ENCODE results near the gene FOXP1. TPM values are rescaled to one million over a fixed set of nuclear protein-coding genes. Genes with fewer than 3 reads are reported as not detected.
A peak's percentile ranks its signal among the peaks of the same experiment; 100 is the strongest.

The FOXP1 gene
- total and polyA plus RNA-seq, 8 donors = 95.1 to 143 (median 123) TPM

GRCh38 chr3:71290301-71290700 is 293.2 kb downstream of the FOXP1 start:
- H3K36me3 ChIP-seq = no peaks in the 10 kb centered on the region
- intact Hi-C loops (cut with DNase I) = no loop called here
- no peak for DNase-seq
- H3K4me3 ChIP-seq = no peak overlapping the region
- no peaks in the 10 kb centered on the region for H3K9me3 ChIP-seq
- TF ChIP-seq CTCF (IDR thresholded peaks at IDR 0.05) = no peak
- H3K27me3 ChIP-seq = no peaks in the 10 kb centered on the region
- no peaks in the 10 kb centered on the region for H3K4me1 ChIP-seq
- no peak overlapping the region for H3K27ac ChIP-seq
- no peak for ATAC-seq

DNA sequence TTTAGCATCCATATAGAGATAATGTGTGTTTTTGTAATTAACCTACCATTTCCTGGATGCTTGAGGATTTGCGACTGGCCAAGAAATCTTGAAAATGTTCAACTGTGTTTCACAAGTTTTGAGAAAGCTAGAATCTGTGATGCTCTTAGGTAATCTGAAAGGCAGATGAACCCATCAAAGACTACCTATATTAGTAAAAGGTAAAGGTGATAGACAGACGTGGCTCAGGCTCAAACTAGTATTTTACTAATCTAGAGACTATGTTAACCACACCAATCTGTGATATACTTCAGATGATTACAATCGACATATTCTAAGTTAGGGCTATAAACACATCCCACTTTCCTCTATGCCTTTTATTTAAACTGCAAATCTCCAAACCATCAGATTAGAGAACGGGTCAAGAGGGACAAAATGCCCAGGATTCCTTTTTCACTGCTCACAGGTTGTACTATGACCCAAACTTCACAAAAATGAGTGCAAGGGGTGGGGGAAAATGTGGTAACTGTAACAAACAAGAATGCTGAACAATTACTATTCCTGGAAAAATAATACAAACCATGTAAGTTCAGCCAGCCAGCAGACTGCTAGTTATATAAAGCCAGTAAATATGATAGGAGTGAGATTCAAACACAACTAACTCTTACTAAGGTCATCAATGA is 295.1 kb downstream of the FOXP1 start:
- H3K27me3 ChIP-seq = no peaks in the 10 kb centered on the region
- DNase-seq (no peak), ATAC-seq (no peak)
- H3K27ac ChIP-seq = no peak overlapping the region
- no peaks in the 10 kb centered on the region for H3K4me1 ChIP-seq
- TF ChIP-seq CTCF (IDR thresholded peaks at IDR 0.05) = no peak
- no peaks in the 10 kb centered on the region for H3K36me3 ChIP-seq
- H3K9me3 ChIP-seq = no peaks in the 10 kb centered on the region
- H3K4me3 ChIP-seq = no peak overlapping the region
- intact Hi-C loops (cut with DNase I) = no loop called here

DNA sequence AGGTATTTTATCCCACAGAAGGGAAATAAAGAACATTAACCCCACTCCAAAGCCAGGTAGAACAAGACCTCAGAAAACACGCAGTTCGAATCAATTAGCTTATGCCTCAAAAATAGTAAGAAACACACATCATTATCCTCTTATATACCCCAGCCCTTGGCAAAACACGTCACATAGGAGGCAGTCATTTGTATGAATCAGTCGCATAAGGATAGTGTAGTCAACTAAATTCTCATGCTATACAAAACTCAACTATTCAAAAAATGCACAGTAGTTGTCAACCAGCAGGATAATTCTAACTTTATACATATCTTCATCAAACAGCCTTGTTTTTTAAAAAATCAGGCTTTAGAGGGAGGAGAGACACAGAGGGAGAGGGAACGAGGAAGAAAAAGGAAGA is 298.4 kb downstream of the FOXP1 start:
- Histone ChIP-seq H3K4me3 (no peak overlapping the region), H3K4me1 (no peaks in the 10 kb centered on the region), H3K27ac (no peak overlapping the region), H3K9me3 (no peaks in the 10 kb centered on the region), H3K36me3 (no peaks in the 10 kb centered on the region), H3K27me3 (no peaks in the 10 kb centered on the region)
- intact Hi-C loops (cut with DNase I) = no loop called here
- no peak for TF ChIP-seq CTCF (IDR thresholded peaks at IDR 0.05)
- ATAC-seq = no peak
- no peak for DNase-seq

DNA sequence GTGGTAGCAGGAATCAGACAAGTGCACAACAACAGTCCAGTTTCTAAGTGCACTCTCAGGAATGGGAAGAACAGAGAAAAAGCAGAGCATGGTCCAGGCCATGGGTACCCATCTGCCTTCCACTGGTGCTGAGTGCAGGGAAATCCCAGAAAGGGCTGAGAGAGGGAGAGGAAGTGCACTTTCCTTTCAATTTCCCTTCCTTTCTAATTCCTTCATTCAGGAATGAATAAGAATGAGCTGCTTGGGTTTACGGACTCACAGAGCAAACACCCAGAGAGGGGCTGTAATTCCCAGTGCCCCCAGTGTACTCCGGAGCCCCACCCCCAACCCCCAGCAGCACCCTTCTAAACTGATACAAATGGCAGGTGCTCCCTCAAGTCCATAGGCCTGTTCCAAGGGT is 300.6 kb downstream of the FOXP1 start:
- TF ChIP-seq CTCF (IDR thresholded peaks at IDR 0.05) = no peak
- Histone ChIP-seq H3K27me3 (no peaks in the 10 kb centered on the region), H3K36me3 (no peaks in the 10 kb centered on the region), H3K4me3 (no peak overlapping the region), H3K9me3 (no peaks in the 10 kb centered on the region), H3K4me1 (no peaks in the 10 kb centered on the region), H3K27ac (no peak overlapping the region)
- ATAC-seq = no peak
- DNase-seq = no peak
- intact Hi-C loops (cut with DNase I) = no loop called here

GRCh38 chr3:71281280-71281679 is 302.2 kb downstream of the FOXP1 start:
- intact Hi-C loops (cut with DNase I) = no loop called here
- ATAC-seq = peak; percentile 70
- Histone ChIP-seq H3K27ac (no peak overlapping the region), H3K9me3 (no peaks in the 10 kb centered on the region), H3K4me3 (no peak overlapping the region), H3K27me3 (no peaks in the 10 kb centered on the region), H3K36me3 (no peaks in the 10 kb centered on the region), H3K4me1 (no peaks in the 10 kb centered on the region)
- no peak for TF ChIP-seq CTCF (IDR thresholded peaks at IDR 0.05)
- no peak for DNase-seq
